Stimulated activated CD4-positive, alpha-beta T cell treated with anti-CD3 and anti-CD28 coated beads, TNF-alpha, amount 100 ng/mL, for 1 hour (primary cell): Measurements from ENCODE around the gene ABLIM1.

ENCODE experiments used
- DNase-seq, 3 donors: peaks; one replicate each; pipeline ENCODE4 v3.0.0-alpha.2; 2020; ENCODE audit warnings: low read depth in 3 of 3, low spot score in 1 of 3

The ABLIM1 gene

GRCh38 chr10:114648368-114648767, 9.7 kb downstream of the ABLIM1 start:
- no peak for DNase-seq

DNA sequence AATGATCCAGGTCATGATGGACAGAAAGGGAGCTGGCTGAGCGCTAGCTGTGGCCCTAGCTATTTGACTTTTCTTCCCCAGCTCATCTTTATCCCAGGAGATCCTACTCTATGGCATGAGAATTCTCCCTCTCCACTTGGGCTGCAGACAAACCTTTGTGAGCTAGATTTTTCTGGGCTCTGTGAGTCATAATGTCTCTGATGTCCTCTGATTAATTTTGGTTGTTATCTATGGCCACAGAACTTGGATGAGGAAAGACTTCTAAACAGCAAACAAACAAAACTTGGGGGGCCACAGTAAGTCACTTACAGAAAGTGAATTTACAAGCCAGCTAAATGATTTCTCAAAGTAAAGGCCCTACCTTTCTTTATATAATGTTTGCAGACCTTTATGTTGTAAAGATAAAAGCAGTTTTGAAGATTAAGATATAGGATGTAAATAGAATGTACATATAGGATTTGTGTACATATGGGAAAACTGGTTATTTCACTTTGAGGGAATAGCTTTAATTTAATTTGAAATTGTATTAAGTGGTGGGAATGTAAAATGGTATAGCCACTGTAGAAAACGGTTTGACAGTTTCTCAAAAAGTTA, 10.4 kb downstream of the ABLIM1 start:
- no peak for DNase-seq

- DNase-seq, result no peak
Observed at GRCh38 chr10:114646426-114646825, 11.6 kb downstream of the ABLIM1 start.

GRCh38 chr10:114645706-114646105, 12.4 kb downstream of the ABLIM1 start:
- no peak for DNase-seq

GRCh38 chr10:114643158-114643557, 14.9 kb downstream of the ABLIM1 start:
- DNase-seq, result no peak

GRCh38 chr10:114642729-114643128, 15.3 kb downstream of the ABLIM1 start:
- no peak for DNase-seq

- DNase-seq, result no peak
Observed at GRCh38 chr10:114638821-114639625, 19.1 kb downstream of the ABLIM1 start.

- DNase-seq, result no peak
Observed at GRCh38 chr10:114635797-114636550, 22.1 kb downstream of the ABLIM1 start.

GRCh38 chr10:114635101-114635500, 23.0 kb downstream of the ABLIM1 start:
- DNase-seq, result no peak

DNA sequence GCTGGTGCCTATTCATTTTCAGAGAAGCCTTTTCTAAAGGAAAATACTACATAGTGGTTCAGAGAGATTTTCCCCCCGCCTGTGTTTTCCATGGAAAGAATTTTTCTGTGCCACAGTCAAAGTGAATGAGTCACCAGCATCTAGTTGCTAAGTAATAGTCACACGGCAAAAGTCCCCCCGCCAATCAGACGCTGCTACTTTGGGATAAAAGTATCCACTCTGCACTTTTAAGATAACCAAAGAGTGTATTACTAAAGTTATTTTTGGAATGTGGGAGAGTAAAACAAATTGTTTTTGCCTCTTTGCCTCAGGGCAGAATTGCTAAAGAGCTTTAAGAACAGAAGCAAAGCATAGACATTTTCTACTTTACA, 23.5 kb downstream of the ABLIM1 start:
- no peak for DNase-seq

GRCh38 chr10:114632869-114633715, 25.0 kb downstream of the ABLIM1 start:
- DNase-seq, result no peak

- peak in 1 of 3 donors; percentile 7 for DNase-seq
Observed at GRCh38 chr10:114631666-114632417, 26.2 kb downstream of the ABLIM1 start.

DNA sequence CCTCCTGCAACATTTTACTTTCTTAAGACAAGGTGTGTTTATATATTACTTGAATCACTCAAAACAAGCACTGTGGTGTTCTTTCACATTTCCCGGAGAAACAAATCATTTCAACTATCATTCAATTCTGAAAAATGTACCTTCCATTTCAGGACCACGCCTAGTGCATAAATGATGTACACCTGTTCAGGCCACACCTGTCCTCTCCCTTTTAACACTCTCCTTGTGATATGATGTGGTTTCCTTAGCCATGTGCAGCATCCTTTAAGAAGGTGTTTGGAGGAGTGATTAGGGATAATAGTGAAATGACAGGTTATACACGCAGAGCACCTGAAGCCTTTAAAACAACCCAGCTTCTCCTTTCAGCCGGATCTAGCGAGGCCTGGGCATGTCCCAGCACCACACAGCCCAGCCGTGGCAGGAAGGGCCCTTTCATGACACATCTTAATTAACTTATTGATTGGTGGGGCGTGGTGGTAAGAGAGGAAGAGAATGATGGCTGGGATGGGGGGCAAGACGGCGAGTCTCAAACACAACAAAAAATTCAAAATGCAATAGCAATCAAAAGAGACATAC, 26.9 kb downstream of the ABLIM1 start:
- DNase-seq, result no peak

GRCh38 chr10:114629824-114630730, 28.0 kb downstream of the ABLIM1 start:
- DNase-seq, result no peak

GRCh38 chr10:114629083-114629823, 28.8 kb downstream of the ABLIM1 start:
- DNase-seq, result no peak

GRCh38 chr10:114628106-114628505, 30.0 kb downstream of the ABLIM1 start:
- DNase-seq, result no peak

- no peak for DNase-seq
Observed at GRCh38 chr10:114626841-114627240, 31.2 kb downstream of the ABLIM1 start.
